NCI-H2196 (cell line): ENCODE data around the gene ST8SIA1.
"Not testable (repeated sequence)": the region's sequence is repeated elsewhere in the genome, so short reads cannot be mapped to it uniquely, and the experiment has no call there.

Experiments used
- DNase-seq: peaks from one replicate; lab custom pipeline; 2025; ENCODE audit not compliant: unreplicated experiment; lab: John Stamatoyannopoulos, UW

Gene ST8SIA1

GRCh38 chr12:22334410-22335100 is at the start of gene ST8SIA1:
Gene ST8SIA1 (minus strand): TSS chr12:22334707. CDS start chr12:22334232, 475 bp downstream.
- no peak for DNase-seq

GRCh38 chr12:22380031-22380430 is 45.5 kb upstream of the ST8SIA1 start:
- DNase-seq, result no peak

GRCh38 chr12:22377731-22378496 is 43.4 kb upstream of the ST8SIA1 start:
- no peak for DNase-seq

- DNase-seq, result not testable (repeated sequence)
These were observed 42.2 kb upstream of the ST8SIA1 start for GRCh38 chr12:22376596-22377150.

GRCh38 chr12:22374508-22374907 is 40.0 kb upstream of the ST8SIA1 start:
- no peak for DNase-seq

GRCh38 chr12:22372277-22372837 is 37.9 kb upstream of the ST8SIA1 start:
- DNase-seq, result no peak

- no peak for DNase-seq
These were observed 31.7 kb upstream of the ST8SIA1 start for GRCh38 chr12:22366181-22366580.

- DNase-seq, result no peak
These were observed 27.3 kb upstream of the ST8SIA1 start for GRCh38 chr12:22361785-22362184.

GRCh38 chr12:22360774-22361173 is 26.3 kb upstream of the ST8SIA1 start:
- DNase-seq, result no peak

- DNase-seq, result no peak
These were observed 23.0 kb upstream of the ST8SIA1 start for GRCh38 chr12:22357531-22357930.

- DNase-seq, result no peak
These were observed 21.7 kb upstream of the ST8SIA1 start for GRCh38 chr12:22356231-22356630.

- DNase-seq, result no peak
These were observed 20.6 kb upstream of the ST8SIA1 start for GRCh38 chr12:22355011-22355580.

GRCh38 chr12:22353615-22354325 is 19.3 kb upstream of the ST8SIA1 start:
- DNase-seq, result no peak

- no peak for DNase-seq
These were observed 16.4 kb upstream of the ST8SIA1 start for GRCh38 chr12:22350886-22351285.

GRCh38 chr12:22348208-22348607 is 13.7 kb upstream of the ST8SIA1 start:
- no peak for DNase-seq

GRCh38 chr12:22340143-22340542 is 5.6 kb upstream of the ST8SIA1 start:
- no peak for DNase-seq

- no peak for DNase-seq
These were observed 5.2 kb upstream of the ST8SIA1 start for GRCh38 chr12:22339691-22340090.

- DNase-seq, result no peak
These were observed 1.3 kb upstream of the ST8SIA1 start for GRCh38 chr12:22335794-22336166.

GRCh38 chr12:22333713-22334409 is 646 bp downstream of the ST8SIA1 start:
- no peak for DNase-seq

- DNase-seq, result no peak
These were observed 1.3 kb downstream of the ST8SIA1 start for GRCh38 chr12:22333186-22333712.
